ENCODE data around the gene RNU6-7.

Gene RNU6-7

GRCh38 chr14:32205554-32205953, 3.7 kb downstream of the RNU6-7 start:
- DNase-seq (ENCODE audit: low spot score): no peak

DNA sequence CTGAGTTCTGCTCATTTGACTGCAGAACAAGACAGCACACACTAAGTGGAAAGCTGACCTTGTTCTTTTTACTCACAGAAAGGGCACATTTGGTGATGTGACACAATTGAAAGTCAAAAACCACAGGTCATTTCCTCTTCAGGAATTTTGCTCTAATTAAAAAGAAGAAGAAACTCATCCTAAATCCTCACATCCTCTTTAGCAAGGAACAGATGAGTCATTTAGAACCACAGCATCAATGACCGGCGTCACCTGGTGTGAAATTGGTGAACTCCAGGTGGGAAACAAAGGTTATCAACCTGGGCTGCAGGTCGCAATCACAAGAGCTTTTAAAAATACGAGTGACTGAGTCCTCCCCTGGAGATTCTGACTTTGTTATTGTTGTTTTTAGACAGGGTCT, 4.1 kb downstream of the RNU6-7 start:
- DNase-seq (ENCODE audit: low spot score): no peak

DNA sequence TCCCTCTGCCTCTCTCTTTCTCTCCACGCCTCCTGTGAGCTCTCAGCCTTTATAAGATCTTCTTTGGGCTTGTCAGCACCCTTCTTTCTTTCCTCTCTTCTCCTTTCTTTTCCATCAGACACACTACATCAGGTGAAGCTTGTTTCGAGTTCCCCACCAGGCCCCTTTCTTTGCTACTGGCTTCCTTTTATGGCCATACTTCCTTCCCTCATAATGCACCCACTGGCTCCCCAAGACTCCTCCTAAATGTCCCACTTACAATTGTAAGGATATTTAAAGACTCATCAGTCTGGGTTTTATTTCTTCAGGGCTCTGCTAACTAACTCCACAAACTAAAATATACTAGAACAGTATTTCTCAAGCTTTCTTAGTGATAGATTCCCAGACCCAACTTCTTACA, 4.7 kb downstream of the RNU6-7 start:
- no peak for DNase-seq (ENCODE audit: low spot score)

DNA sequence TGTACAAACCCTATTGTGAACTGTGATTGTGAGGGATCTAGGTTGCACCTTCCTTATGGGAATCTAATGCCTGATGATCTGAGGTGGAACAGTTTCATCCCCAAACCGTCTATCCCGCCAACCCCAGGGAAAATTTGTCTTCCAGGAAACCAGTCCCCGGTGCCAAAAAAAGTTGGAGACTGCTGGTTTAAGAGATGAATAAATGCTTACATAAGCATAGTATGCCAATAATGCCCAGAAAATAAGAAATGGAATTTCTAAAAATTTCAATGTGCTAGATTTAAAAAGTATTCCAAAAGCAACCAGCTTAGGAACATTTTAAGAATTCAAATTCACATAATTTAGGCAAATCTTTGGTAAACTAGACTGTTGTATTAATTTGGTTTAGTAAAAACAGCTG, 6.6 kb downstream of the RNU6-7 start:
- no peak for DNase-seq (ENCODE audit: low spot score)

- DNase-seq (ENCODE audit: low spot score): no peak
These were observed 7.6 kb downstream of the RNU6-7 start for GRCh38 chr14:32209471-32209870.

- DNase-seq (ENCODE audit: low spot score): peak; percentile 51
These were observed 9.2 kb downstream of the RNU6-7 start for GRCh38 chr14:32211068-32211404.

- no peak for DNase-seq (ENCODE audit: low spot score)
These were observed 11.0 kb downstream of the RNU6-7 start for GRCh38 chr14:32212833-32213232.

GRCh38 chr14:32217301-32217700, 15.5 kb downstream of the RNU6-7 start:
- DNase-seq (ENCODE audit: low spot score): no peak

DNA sequence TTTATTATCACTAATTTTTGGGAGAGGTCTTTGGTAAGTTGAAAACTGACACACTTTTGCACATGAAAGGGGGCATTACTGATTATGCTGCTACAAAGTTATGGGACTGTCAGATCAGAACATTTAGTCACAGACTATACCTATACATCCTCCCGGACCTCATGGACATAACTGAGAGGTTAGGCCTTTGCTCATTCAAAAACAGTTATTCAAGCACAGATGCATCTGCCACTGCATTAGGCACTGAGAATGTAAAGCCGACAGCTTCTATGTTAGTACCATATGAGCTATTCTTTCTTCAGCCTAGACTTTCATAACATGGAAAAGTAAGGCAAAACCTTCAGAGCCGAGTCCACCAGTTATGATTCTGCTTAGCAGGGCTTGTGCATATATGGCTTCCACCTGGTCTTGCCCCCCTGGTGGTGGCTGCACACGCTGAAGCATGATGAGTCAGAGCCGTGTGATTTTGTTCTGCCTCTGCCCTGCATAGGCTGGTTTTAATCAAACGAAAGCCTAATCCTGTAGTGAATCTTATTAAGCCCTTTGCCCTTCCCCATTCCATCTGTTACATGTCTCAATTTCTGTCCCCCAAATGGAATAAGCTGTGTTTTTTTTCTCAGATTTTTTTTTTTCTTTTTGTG, 23.0 kb downstream of the RNU6-7 start:
- DNase-seq (ENCODE audit: low spot score): peak; percentile 67

- no peak for DNase-seq (ENCODE audit: low spot score)
These were observed 23.6 kb downstream of the RNU6-7 start for GRCh38 chr14:32225378-32225920.

DNA sequence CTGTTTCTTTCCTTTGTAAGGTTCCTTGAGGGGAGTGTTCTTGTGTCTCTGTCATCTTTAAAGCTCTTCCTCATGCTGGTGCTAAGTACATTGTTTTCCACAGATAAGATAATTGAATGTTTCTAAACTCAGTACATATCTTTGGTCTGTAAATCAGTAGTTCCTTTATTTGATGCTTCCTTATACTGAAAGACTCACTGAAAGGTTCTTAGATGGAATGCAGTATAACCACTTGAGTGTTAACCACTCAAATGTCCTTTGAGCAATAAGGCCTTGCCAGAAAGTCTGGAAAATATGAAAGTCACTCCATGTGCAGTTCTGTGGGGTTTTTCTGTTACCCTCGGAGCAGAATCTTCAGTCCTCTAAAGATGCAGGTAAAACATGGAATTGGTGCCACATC, 24.2 kb downstream of the RNU6-7 start:
- no peak for DNase-seq (ENCODE audit: low spot score)

DNA sequence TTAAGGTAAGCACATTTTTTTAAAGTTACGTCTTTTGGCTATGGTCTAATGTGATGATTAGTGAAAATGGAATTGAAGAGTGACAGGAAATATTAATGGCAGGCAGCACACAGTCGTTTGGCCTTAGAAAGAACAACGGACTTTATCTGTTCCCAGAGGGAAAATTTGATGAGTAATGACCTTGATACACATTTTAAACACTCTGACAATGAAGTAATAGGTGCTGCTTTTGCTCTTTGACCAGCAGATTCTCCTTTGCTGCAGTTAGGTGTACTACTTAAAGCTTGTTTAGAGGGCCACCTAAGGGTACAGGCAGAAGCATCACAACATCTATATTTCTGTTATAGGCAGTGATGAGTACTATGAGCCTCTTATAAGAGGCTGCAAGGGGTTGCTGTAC, 28.3 kb downstream of the RNU6-7 start:
- DNase-seq (ENCODE audit: low spot score): no peak

- no peak for DNase-seq (ENCODE audit: low spot score)
These were observed 28.9 kb downstream of the RNU6-7 start for GRCh38 chr14:32230695-32231280.

- no peak for DNase-seq (ENCODE audit: low spot score)
These were observed 30.6 kb downstream of the RNU6-7 start for GRCh38 chr14:32232481-32232880.

DNA sequence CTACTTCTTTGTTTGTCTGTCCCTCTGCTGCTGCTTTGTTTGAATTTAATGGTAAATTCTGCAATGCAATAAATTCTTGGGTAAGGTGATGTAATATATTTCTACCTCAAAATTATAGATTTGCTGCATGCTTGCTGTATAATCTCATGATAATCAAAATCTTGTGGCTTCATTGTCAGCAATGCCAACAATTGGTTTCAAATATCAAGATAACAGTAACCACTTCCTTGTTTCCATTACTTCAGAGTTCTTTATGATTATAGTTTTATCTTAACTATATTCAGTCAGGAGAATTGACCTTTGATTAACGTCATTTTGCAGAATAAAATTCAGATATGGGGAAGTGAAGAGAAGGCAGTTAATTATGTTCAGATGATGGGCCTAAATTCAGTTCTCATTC, 31.4 kb downstream of the RNU6-7 start:
- no peak for DNase-seq (ENCODE audit: low spot score)

DNA sequence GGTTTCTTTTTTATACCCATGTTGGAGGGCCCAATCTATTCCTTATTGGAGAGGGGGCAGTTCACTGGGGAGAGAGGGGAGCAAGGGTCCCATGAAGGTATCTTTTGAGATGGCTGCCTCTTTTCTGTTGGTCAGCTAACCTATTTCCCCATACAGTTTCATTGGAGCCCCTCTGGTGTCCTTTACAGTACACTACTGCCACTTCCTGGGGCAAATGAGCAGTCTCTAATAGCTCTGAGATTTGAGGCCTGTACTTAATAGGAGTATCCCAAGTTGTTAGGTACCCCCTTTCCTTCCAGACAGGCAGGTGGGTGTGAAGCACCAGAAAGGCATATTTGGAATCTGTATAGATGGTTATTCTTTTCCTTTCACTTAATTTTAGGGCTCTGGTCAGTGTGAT, 42.6 kb downstream of the RNU6-7 start:
- DNase-seq (ENCODE audit: low spot score): no peak

DNA sequence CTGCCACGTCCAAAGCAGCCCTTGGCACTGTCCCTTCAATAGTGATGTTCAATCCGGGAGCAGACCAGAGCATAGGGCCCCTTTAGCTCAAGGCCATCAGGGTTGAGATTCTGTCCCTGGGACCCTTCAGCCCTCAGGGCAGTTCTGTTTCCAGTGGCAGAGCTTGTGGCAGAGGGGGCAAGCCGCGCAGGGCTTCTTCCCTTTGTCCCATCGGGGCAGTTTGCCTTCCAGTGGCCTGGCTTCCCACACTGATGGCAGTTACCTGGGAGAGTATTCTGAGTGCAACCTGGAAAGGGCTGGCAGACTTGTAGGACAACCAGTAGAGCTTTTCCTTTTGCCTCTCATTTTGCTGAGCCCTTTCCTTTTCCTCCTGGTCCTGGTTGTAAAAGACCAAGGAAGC, 44.9 kb downstream of the RNU6-7 start:
- no peak for DNase-seq (ENCODE audit: low spot score)

DNA sequence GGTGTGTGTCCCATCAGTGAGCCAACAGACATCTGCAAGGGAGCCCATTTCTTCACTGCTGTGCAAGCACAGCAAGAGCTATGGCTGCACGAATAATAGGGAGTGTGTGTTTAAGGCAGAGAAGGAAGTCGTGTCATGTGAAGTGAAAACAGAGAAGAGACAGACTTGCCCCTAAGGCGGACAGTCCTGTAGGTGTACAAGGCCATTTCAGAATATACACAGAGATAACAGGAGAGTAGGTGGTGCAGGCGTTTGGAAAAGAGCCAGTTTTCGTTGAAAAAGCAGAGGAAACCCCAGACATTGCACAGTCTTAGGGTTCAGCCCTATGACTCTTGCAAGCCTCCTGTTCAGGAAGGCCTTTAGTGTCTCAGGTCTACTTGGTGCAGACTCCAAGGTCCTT, 47.5 kb downstream of the RNU6-7 start:
- DNase-seq (ENCODE audit: low spot score): no peak

- DNase-seq (ENCODE audit: low spot score): no peak
These were observed 47.9 kb downstream of the RNU6-7 start for GRCh38 chr14:32249780-32250179.

DNA sequence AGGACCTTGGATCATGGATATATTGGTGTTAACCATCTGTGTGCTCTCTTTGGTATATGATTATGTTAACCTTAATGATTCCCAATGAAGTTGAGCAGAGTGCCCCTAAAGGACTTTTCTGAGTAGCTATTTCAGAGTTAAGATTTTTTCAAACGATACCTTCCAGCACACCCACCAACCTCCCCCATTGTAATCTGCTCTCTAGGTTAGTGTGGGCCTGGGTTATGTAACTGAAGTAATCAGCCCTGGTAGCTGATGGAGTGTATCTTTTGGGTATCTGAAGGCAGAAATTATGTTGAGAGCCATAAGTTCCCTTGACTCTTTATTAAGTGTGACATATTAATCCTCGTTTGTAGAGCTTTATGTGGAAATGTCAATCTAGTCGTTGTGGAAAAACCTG, 48.8 kb downstream of the RNU6-7 start:
- no peak for DNase-seq (ENCODE audit: low spot score)

DNA sequence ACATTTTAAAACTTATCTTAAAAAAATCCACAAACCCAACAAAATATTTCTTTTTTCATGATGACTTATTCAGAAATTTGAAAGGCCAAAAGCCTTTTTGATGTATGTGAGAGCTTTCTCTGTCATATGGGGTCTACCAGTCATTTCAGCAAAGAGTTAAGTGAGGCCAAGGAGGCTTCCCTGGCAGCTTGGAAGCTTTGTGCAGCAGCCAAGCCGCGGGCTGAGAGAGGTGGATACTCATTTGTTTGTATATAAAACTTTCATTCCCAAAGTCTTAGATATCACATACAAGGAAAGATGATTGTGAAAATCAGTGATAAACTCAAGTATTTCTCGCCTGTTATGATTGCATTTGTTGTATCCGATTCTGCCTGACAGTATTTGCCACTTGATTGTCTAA, 49.7 kb downstream of the RNU6-7 start:
- DNase-seq (ENCODE audit: low spot score): no peak
